Measurements from ENCODE around the gene SUMO3.

The SUMO3 gene

GRCh38 chr21:44778094-44778493 is 39.8 kb downstream of the SUMO3 start:
- DNase-seq: no peak

- no peak for DNase-seq
These were observed 42.9 kb downstream of the SUMO3 start for GRCh38 chr21:44774972-44775371.

- DNase-seq: no peak
These were observed 44.5 kb downstream of the SUMO3 start for GRCh38 chr21:44773291-44773932.

- no peak for DNase-seq
These were observed 45.9 kb downstream of the SUMO3 start for GRCh38 chr21:44771896-44772525.

- DNase-seq: no peak
These were observed 49.7 kb downstream of the SUMO3 start for GRCh38 chr21:44767834-44768831.

- no peak for DNase-seq
These were observed 51.0 kb downstream of the SUMO3 start for GRCh38 chr21:44766818-44767354.

GRCh38 chr21:44766014-44766817 is 51.6 kb downstream of the SUMO3 start:
- no peak for DNase-seq

GRCh38 chr21:44765231-44766013 is 52.4 kb downstream of the SUMO3 start:
- no peak for DNase-seq

- no peak for DNase-seq
These were observed 53.3 kb downstream of the SUMO3 start for GRCh38 chr21:44764319-44765230.

GRCh38 chr21:44763451-44764318 is 54.2 kb downstream of the SUMO3 start:
- DNase-seq: no peak

GRCh38 chr21:44763050-44763378 is 54.8 kb downstream of the SUMO3 start:
- no peak for DNase-seq

GRCh38 chr21:44762221-44763049 is 55.4 kb downstream of the SUMO3 start:
- DNase-seq: no peak

GRCh38 chr21:44761747-44762208 is 56.1 kb downstream of the SUMO3 start:
- DNase-seq: no peak

- DNase-seq: no peak
These were observed 56.7 kb downstream of the SUMO3 start for GRCh38 chr21:44761011-44761729.

- no peak for DNase-seq
These were observed 57.5 kb downstream of the SUMO3 start for GRCh38 chr21:44760376-44760775.

GRCh38 chr21:44759628-44760285 is 58.1 kb downstream of the SUMO3 start:
- DNase-seq: no peak
